ENCODE measurements around the gene BIRC7. TPM values are rescaled to one million over a fixed set of nuclear protein-coding genes. Genes with fewer than 3 reads are reported as not detected.

BIRC7 gene
- total RNA-seq, 1 experiment from 2014 or later, result 0.96 TPM

- CTCF ChIA-PET, result no interaction called here
- POLR2A ChIA-PET, result no interaction called here
- peaks cover 10 to 15% of the 10 kb centered on the region in 2 experiments for H3K4me1 ChIP-seq (ENCODE audit: control insufficient read depth in 1 of 2, insufficient read depth in 2 of 2, low read length in 2 of 2)
- intact Hi-C loops (cut with micrococcal nuclease), result no loop called here
- no peaks in the 10 kb centered on the region for H4K20me1 ChIP-seq (ENCODE audit: insufficient read depth)
- no peak for ATAC-seq
- H3K4me3 ChIP-seq (replicated peaks in 1 of 2; ENCODE audit: low read depth in 1 of 2, low read length in 2 of 2), result no peak overlapping the region
- no peaks in the 10 kb centered on the region for H3K9me3 ChIP-seq (ENCODE audit: control insufficient read depth in 1 of 2, insufficient read depth in 1 of 2, low read depth in 1 of 2, low read length in 2 of 2)
- peaks cover 30 to 38% of the 10 kb centered on the region in 2 experiments for H3K36me3 ChIP-seq (ENCODE audit: control insufficient read depth in 1 of 2, insufficient read depth in 2 of 2, low read length in 2 of 2)
- RAD21 ChIA-PET (ENCODE audit: low non-redundant PET in 1 of 2, low total read pairs in 2 of 2, uncharacterized antibody in 2 of 2, unreplicated experiment in 2 of 2), result no interaction called here
- H3K79me2 ChIP-seq (ENCODE audit: insufficient read depth, low read length), result peaks cover 51% of the 10 kb centered on the region
- no peak for DNase-seq (ENCODE audit: low read depth, low spot score)
- TF ChIP-seq ELF1 (IDR thresholded peaks at IDR 0.05; ENCODE audit: borderline replicate concordance, low read depth) (no peak), TCF7L2 (IDR thresholded peaks at IDR 0.05; ENCODE audit: borderline replicate concordance, extremely low read depth, insufficient read depth, insufficient read length) (no peak), EZH2phosphoT487 (IDR thresholded peaks at IDR 0.05; ENCODE audit: borderline replicate concordance) (no peak), SIN3A (IDR thresholded peaks at IDR 0.05; ENCODE audit: low read depth) (no peak), POLR2AphosphoS5 (IDR thresholded peaks at IDR 0.05; ENCODE audit: low read depth, low read length) (no peak), ZNF274 (IDR thresholded peaks at IDR 0.05; ENCODE audit: low read depth, low read length) (no peak), ZBTB33 (IDR thresholded peaks at IDR 0.05; ENCODE audit: extremely low read depth, insufficient replicate concordance, low read length) (no peak), CEBPB (IDR thresholded peaks at IDR 0.05; ENCODE audit: low read depth) (no peak), ATF3 (IDR thresholded peaks at IDR 0.05) (no peak), EGR1 (IDR thresholded peaks at IDR 0.05; ENCODE audit: low read depth) (no peak), POLR2A (IDR thresholded peaks at IDR 0.05; ENCODE audit: borderline replicate concordance, extremely low read depth, insufficient read depth, insufficient read length) (no peak), REST (IDR thresholded peaks at IDR 0.05; ENCODE audit: low read depth) (no peak), MAX (IDR thresholded peaks at IDR 0.05) (no peak), CBX3 (IDR thresholded peaks at IDR 0.05; ENCODE audit: low read depth) (no peak), EZH2 (IDR thresholded peaks at IDR 0.05) (no peak), RAD21 (IDR thresholded peaks at IDR 0.05; ENCODE audit: low read depth) (no peak), CTCF (IDR thresholded peaks at IDR 0.05 in 2 of 3, conservative IDR thresholded peaks at IDR 0.05 in 1 of 3; ENCODE audit: borderline replicate concordance in 1 of 3, insufficient read depth in 1 of 3, low read depth in 2 of 3, low read length in 2 of 3) (no peak), JUND (IDR thresholded peaks at IDR 0.05) (no peak), YY1 (IDR thresholded peaks at IDR 0.05; ENCODE audit: extremely low read depth, insufficient replicate concordance, low read depth, low read length) (no peak), ZFX (IDR thresholded peaks at IDR 0.05) (no peak)
- no peaks in the 10 kb centered on the region for H3K9me2 ChIP-seq (ENCODE audit: insufficient read depth)
- H3K9ac ChIP-seq (ENCODE audit: low read length), result no peak overlapping the region
- H2AFZ ChIP-seq (ENCODE audit: low read depth, low read length, poor library complexity, severe bottlenecking), result no peak overlapping the region
- no peak overlapping the region for H3K4me2 ChIP-seq (ENCODE audit: low read length)
- H3K27me3 ChIP-seq (ENCODE audit: insufficient read depth, low read length), result no peaks in the 10 kb centered on the region
- H3K27ac ChIP-seq (ENCODE audit: low read depth, low read length), result no peak overlapping the region
- no TSS peak for BruUV-seq (replicated peaks)
These were observed 41.3 kb downstream of the BIRC7 start for GRCh38 chr20:63276956-63277355.
